HL-60 (cell line): ENCODE data around the gene WDR5.

Experiments
- DNase-seq, 2 experiments: peaks; one replicate each; pipeline ENCODE4 v3.0.0-alpha.2; 2010 to 2020; ENCODE audit warnings: low read depth in 1 of 2, low spot score in 1 of 2
- H3K27ac ChIP-seq: fragments of 250-450 bp; sonication (Bioruptor Pico); replicated peaks from 2 replicates; pipeline ENCODE4 v1.5.1; 2020; ENCODE audit warnings: mild to moderate bottlenecking, moderate library complexity
- H3K27me3 ChIP-seq: fragments of 250-450 bp; sonication (Bioruptor Pico); 2 replicates; pipeline ENCODE4 v1.5.1; 2021; ENCODE audit warnings: mild to moderate bottlenecking, moderate library complexity; ENCODE audit not compliant: insufficient read depth, poor library complexity, severe bottlenecking
- H3K4me3 ChIP-seq: replicated peaks from 2 replicates; pipeline ENCODE4 v1.5.1; 2011; ENCODE audit warnings: mild to moderate bottlenecking, control low read depth, low read length; ENCODE audit not compliant: insufficient read depth
- GABPA ChIP-seq: IDR thresholded peaks from 2 replicates; pipeline ENCODE4 v1.6.1; 2012; ENCODE audit warnings: low read depth
- POLR2AphosphoS5 ChIP-seq: IDR thresholded peaks from 2 replicates; pipeline ENCODE4 v1.6.1; 2012; ENCODE audit warnings: low read depth
- SPI1 ChIP-seq: IDR thresholded peaks from 2 replicates; pipeline ENCODE4 v1.6.1; 2012; ENCODE audit warnings: low read depth, mild to moderate bottlenecking, borderline replicate concordance
- TF ChIP-seq, protein P1 (sequence below): IDR thresholded peaks from 2 replicates; pipeline ENCODE4 v1.6.1; 2012; ENCODE audit warnings: low read depth; ENCODE audit not compliant: insufficient replicate concordance
- TF ChIP-seq, protein P2 (sequence below): IDR thresholded peaks from one replicate; pipeline ENCODE4 v1.5.1; 2011; ENCODE audit warnings: low read length, control low read depth, inconsistent platforms; ENCODE audit not compliant: insufficient read depth

Gene WDR5

GRCh38 chr9:134166374-134166773 is 30.5 kb downstream of the WDR5 start:
- TF ChIP-seq, protein P1, sequence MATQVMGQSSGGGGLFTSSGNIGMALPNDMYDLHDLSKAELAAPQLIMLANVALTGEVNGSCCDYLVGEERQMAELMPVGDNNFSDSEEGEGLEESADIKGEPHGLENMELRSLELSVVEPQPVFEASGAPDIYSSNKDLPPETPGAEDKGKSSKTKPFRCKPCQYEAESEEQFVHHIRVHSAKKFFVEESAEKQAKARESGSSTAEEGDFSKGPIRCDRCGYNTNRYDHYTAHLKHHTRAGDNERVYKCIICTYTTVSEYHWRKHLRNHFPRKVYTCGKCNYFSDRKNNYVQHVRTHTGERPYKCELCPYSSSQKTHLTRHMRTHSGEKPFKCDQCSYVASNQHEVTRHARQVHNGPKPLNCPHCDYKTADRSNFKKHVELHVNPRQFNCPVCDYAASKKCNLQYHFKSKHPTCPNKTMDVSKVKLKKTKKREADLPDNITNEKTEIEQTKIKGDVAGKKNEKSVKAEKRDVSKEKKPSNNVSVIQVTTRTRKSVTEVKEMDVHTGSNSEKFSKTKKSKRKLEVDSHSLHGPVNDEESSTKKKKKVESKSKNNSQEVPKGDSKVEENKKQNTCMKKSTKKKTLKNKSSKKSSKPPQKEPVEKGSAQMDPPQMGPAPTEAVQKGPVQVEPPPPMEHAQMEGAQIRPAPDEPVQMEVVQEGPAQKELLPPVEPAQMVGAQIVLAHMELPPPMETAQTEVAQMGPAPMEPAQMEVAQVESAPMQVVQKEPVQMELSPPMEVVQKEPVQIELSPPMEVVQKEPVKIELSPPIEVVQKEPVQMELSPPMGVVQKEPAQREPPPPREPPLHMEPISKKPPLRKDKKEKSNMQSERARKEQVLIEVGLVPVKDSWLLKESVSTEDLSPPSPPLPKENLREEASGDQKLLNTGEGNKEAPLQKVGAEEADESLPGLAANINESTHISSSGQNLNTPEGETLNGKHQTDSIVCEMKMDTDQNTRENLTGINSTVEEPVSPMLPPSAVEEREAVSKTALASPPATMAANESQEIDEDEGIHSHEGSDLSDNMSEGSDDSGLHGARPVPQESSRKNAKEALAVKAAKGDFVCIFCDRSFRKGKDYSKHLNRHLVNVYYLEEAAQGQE: no peak
- no peak for TF ChIP-seq SPI1
- no peak for TF ChIP-seq GABPA
- no peak for TF ChIP-seq POLR2AphosphoS5
- TF ChIP-seq, protein P2, sequence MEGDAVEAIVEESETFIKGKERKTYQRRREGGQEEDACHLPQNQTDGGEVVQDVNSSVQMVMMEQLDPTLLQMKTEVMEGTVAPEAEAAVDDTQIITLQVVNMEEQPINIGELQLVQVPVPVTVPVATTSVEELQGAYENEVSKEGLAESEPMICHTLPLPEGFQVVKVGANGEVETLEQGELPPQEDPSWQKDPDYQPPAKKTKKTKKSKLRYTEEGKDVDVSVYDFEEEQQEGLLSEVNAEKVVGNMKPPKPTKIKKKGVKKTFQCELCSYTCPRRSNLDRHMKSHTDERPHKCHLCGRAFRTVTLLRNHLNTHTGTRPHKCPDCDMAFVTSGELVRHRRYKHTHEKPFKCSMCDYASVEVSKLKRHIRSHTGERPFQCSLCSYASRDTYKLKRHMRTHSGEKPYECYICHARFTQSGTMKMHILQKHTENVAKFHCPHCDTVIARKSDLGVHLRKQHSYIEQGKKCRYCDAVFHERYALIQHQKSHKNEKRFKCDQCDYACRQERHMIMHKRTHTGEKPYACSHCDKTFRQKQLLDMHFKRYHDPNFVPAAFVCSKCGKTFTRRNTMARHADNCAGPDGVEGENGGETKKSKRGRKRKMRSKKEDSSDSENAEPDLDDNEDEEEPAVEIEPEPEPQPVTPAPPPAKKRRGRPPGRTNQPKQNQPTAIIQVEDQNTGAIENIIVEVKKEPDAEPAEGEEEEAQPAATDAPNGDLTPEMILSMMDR: no peak
- H3K27ac ChIP-seq: no peak overlapping the region

DNA sequence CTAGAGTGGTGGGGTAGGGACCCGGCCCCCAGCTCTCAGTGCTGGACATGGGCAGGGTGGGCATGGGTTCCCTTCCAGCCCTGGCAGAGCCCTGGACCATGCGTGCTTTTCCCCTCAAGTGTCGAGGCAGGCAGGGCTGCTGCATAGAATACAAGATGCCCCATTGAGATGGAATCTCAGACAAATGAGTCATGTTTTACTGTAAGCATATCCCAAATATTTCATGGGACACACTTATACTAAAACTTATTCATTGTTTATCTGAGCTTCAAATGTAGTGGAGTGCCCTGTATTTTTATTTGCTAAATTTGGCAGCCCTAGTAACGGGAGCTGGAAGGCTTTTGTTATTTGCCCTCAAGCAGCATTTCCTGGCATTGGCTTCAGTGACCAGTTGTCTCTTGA is 31.6 kb downstream of the WDR5 start:
- Histone ChIP-seq H3K27ac (no peak overlapping the region), H3K4me3 (no peak overlapping the region), H3K27me3 (no peaks in the 10 kb centered on the region)
- DNase-seq: no peak
- no peak for TF ChIP-seq POLR2AphosphoS5
- TF ChIP-seq, protein P1: no peak

More at GRCh38 chr9:134166374-134166773, 30.5 kb downstream of the WDR5 start:
- no peak overlapping the region for H3K4me3 ChIP-seq
- H3K27me3 ChIP-seq: no peaks in the 10 kb centered on the region
- DNase-seq: no peak

DNA sequence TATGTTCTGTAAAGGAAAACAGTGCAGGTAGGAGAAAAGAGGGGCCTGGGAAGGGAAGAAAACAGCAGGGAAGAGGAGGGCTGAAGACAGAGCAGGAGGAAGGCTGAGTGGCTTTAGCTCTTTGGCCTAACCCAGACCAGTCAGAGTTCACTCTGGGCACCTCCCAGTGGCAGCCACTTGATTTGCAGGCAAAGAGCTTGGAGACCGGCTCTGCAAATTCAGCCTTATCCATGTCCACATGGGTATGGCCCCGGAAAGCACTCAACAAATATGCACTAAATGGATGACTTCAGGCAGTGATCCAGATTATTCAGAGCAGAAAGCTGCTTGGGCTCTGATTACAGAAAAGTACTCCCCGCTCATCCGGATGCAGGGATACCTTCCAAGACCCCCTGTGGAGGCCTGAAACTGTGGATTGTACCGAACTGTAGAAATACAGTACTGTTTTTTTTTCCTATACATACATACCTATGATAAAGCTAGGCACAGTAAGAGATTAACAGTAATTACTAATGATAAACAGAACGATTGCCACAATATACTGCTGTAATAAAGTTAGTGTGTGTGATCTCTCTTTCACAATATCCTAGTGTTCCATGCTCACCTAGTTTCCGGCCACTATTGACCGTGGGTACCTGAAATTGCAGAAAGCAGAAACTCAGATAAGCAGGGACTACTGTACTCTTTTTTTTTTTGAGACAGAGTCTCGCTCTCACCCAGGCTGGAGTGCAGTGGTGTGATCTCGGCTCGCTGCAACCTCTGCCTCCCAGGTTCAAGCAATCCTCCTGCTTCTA is 33.1 kb downstream of the WDR5 start:
- H3K27ac ChIP-seq: no peak overlapping the region
- H3K4me3 ChIP-seq: no peak overlapping the region
- DNase-seq: no peak
- H3K27me3 ChIP-seq: no peaks in the 10 kb centered on the region
- TF ChIP-seq SPI1: no peak
- TF ChIP-seq, protein P1: no peak
- TF ChIP-seq, protein P2: peak; percentile 29
- no peak for TF ChIP-seq GABPA
- TF ChIP-seq POLR2AphosphoS5: no peak
